GM12801 (cell line): Measurements from ENCODE around the gene TMBIM1.

Experiments used
- CTCF ChIP-seq: IDR thresholded peaks from one replicate; pipeline ENCODE4 v1.5.1; 2011; ENCODE audit warnings: control low read depth; ENCODE audit not compliant: insufficient read length; ENCODE audit errors: extremely low read depth

The TMBIM1 gene

GRCh38 chr2:218329826-218330593 is 37.7 kb upstream of the TMBIM1 start:
- TF ChIP-seq CTCF: no peak

GRCh38 chr2:218329027-218329825 is 36.9 kb upstream of the TMBIM1 start:
- no peak for TF ChIP-seq CTCF

- no peak for TF ChIP-seq CTCF
Measured at GRCh38 chr2:218328294-218328693, 36.0 kb upstream of the TMBIM1 start.

- no peak for TF ChIP-seq CTCF
Measured at GRCh38 chr2:218327451-218328210, 35.3 kb upstream of the TMBIM1 start.

- TF ChIP-seq CTCF: no peak
Measured at GRCh38 chr2:218326315-218326714, 34.0 kb upstream of the TMBIM1 start.

- no peak for TF ChIP-seq CTCF
Measured at GRCh38 chr2:218325566-218326160, 33.4 kb upstream of the TMBIM1 start.
